ENCODE data around the gene LTBP2. TPM values are rescaled to one million over a fixed set of nuclear protein-coding genes. Genes with fewer than 3 reads are reported as not detected.

LTBP2 gene
- total and polyA plus RNA-seq, 2 of the 8 experiments (the other 6 are each of a cell fraction or from before 2014, with no cell fraction given) = 0.48 to 0.89 TPM

GRCh38 chr14:74492776-74493342, 119.2 kb downstream of the LTBP2 start, which contains the start of gene NPC2 (continued):
- TF ChIP-seq RXRA (IDR thresholded peaks at IDR 0.05; ENCODE audit: insufficient read depth, low read depth, low read length) = no peak
- peak in 1 of 2 experiments; percentile 91; a peak in 2 of 4 replicates for TF ChIP-seq SIN3A (conservative IDR thresholded peaks at IDR 0.05 in 1 of 2, IDR thresholded peaks at IDR 0.05 in 1 of 2; ENCODE audit: low read depth in 1 of 2, low read length in 2 of 2)
- TF ChIP-seq TAF7 (optimal IDR thresholded peaks at IDR 0.05; ENCODE audit: borderline replicate concordance, low read depth, low read length) = peak; percentile 66
- peak; percentile 66 for TF ChIP-seq PHF8 (conservative IDR thresholded peaks at IDR 0.05; ENCODE audit: low read depth, low read length)
- TF ChIP-seq CHD7 (IDR thresholded peaks at IDR 0.05; ENCODE audit: insufficient replicate concordance, low read length) = no peak
- TF ChIP-seq TCF12 (IDR thresholded peaks at IDR 0.05; ENCODE audit: low read depth, low read length) = no peak
- peak; percentile 86 for TF ChIP-seq POLR2AphosphoS5 (IDR thresholded peaks at IDR 0.05; ENCODE audit: low read depth, low read length)
- no peak for TF ChIP-seq HDAC6 (IDR thresholded peaks at IDR 0.05; ENCODE audit: low read depth, low read length)
- no peak for TF ChIP-seq JUN (IDR thresholded peaks at IDR 0.05; ENCODE audit: low read depth, low read length)
- peak; percentile 13 for TF ChIP-seq SAP30 (IDR thresholded peaks at IDR 0.05; ENCODE audit: insufficient read depth, insufficient replicate concordance, low read length)
- no peak for TF ChIP-seq JUND (IDR thresholded peaks at IDR 0.05; ENCODE audit: low read length)

Data from H1 (cell line).